Measurements from ENCODE around the gene FLYWCH2. TPM values are rescaled to one million over a fixed set of nuclear protein-coding genes. Genes with fewer than 3 reads are reported as not detected.
"Not testable (repeated sequence)": the region's sequence is repeated elsewhere in the genome, so short reads cannot be mapped to it uniquely, and the experiment has no call there.

Gene FLYWCH2
- total and polyA plus RNA-seq, 2 donors (not counting 3 experiments of a cell fraction or from before 2014, with no cell fraction given), result 18.3 to 34.6 TPM

GRCh38 chr16:2942045-2942444, 59.0 kb downstream of the FLYWCH2 start:
- Histone ChIP-seq H3K9ac (replicated peaks; ENCODE audit: extremely low read depth, insufficient read depth, low read length) (no peak overlapping the region), H3K36me3 (ENCODE audit: control insufficient read depth in 2 of 2, extremely low read depth in 1 of 2, insufficient read depth in 2 of 2, low read length in 2 of 2) (peaks cover 10 to 25% of the 10 kb centered on the region in 2 experiments), H3K9me3 (replicated peaks; ENCODE audit: control insufficient read depth, insufficient read depth, low read length) (no peaks in the 10 kb centered on the region), H3K4me2 (ENCODE audit: insufficient read depth, low read length) (no peak overlapping the region), H3K79me2 (ENCODE audit: control insufficient read depth, insufficient read depth, low read length) (no peaks in the 10 kb centered on the region), H3K9me1 (replicated peaks; ENCODE audit: control insufficient read depth, extremely low read depth, insufficient read depth, low read length) (no peaks in the 10 kb centered on the region), H4K20me1 (replicated peaks; ENCODE audit: control insufficient read depth, extremely low read depth, insufficient read depth, low read length) (no peaks in the 10 kb centered on the region), H2AFZ (ENCODE audit: low read depth, low read length) (no peak overlapping the region), H3K4me1 (ENCODE audit: control insufficient read depth, extremely low read depth, insufficient read depth, low read length) (no peaks in the 10 kb centered on the region), H3K27me3 (ENCODE audit: control insufficient read depth in 2 of 2, insufficient read depth in 2 of 2, low read length in 2 of 2) (no peaks in the 10 kb centered on the region), H3K4me3 (replicated peaks in 1 of 3; ENCODE audit: insufficient read depth in 1 of 3, low read depth in 1 of 3, low read length in 3 of 3) (no peak overlapping the region), H3K27ac (ENCODE audit: insufficient read depth, low read depth, low read length) (no peak overlapping the region)
- BruUV-seq (replicated peaks), result no TSS peak
- DNase-seq (ENCODE audit: low read depth, low spot score), result no peak
- ChIA-PET CTCF (interaction anchor here (2.8 kb wide), 1 partner anchor 15 kb away, joined by 10 read pairs; no protein-coding TSS in a partner anchor), POLR2A (no interaction called here)
- intact Hi-C loops (cut with micrococcal nuclease) (no loop called here), dilution Hi-C loops (cut with MboI; ENCODE audit: extremely low pct_ligation_motif_present, low sequenced_read_pairs) (no loop called here)
- TF ChIP-seq MYC (IDR thresholded peaks at IDR 0.05; ENCODE audit: low read depth, low read length), result no peak
- no peak for TF ChIP-seq GATA2 (IDR thresholded peaks at IDR 0.05; ENCODE audit: insufficient read depth, insufficient read length, low read depth, low read length)
- TF ChIP-seq FOS (IDR thresholded peaks at IDR 0.05; ENCODE audit: borderline replicate concordance, insufficient read depth, low read length), result no peak
- no peak for TF ChIP-seq JUN (IDR thresholded peaks at IDR 0.05; ENCODE audit: borderline replicate concordance, insufficient read depth, insufficient read length, low read depth)
- no peak for TF ChIP-seq EZH2 (IDR thresholded peaks at IDR 0.05; ENCODE audit: borderline replicate concordance, low read depth, low read length, severe bottlenecking)
- no peak for TF ChIP-seq POLR2A (IDR thresholded peaks at IDR 0.05; ENCODE audit: low read depth, low read length)
- no peak for TF ChIP-seq MAX (IDR thresholded peaks at IDR 0.05; ENCODE audit: insufficient read depth, insufficient read length)
- TF ChIP-seq POLR2AphosphoS5 (IDR thresholded peaks at IDR 0.05; ENCODE audit: insufficient read depth, low read depth, low read length), result no peak
- TF ChIP-seq CTCF (IDR thresholded peaks at IDR 0.05; ENCODE audit: extremely low read depth in 1 of 2, insufficient read depth in 1 of 2, low read depth in 1 of 2, low read length in 2 of 2), result no peak
- FAIRE-seq, result no peak

- H4K20me1 ChIP-seq (replicated peaks; ENCODE audit: control insufficient read depth, extremely low read depth, insufficient read depth, low read length); POLR2A ChIA-PET; H3K4me1 ChIP-seq (ENCODE audit: control insufficient read depth, extremely low read depth, insufficient read depth, low read length); BruUV-seq (replicated peaks); H2AFZ ChIP-seq (ENCODE audit: low read depth, low read length); H3K9me1 ChIP-seq (replicated peaks; ENCODE audit: control insufficient read depth, extremely low read depth, insufficient read depth, low read length); DNase-seq (ENCODE audit: low read depth, low spot score); dilution Hi-C loops (cut with MboI; ENCODE audit: extremely low pct_ligation_motif_present, low sequenced_read_pairs); H3K9ac ChIP-seq (replicated peaks; ENCODE audit: extremely low read depth, insufficient read depth, low read length); H3K27ac ChIP-seq (ENCODE audit: insufficient read depth, low read depth, low read length); H3K9me3 ChIP-seq (replicated peaks; ENCODE audit: control insufficient read depth, insufficient read depth, low read length); H3K79me2 ChIP-seq (ENCODE audit: control insufficient read depth, insufficient read depth, low read length); FAIRE-seq; H3K4me3 ChIP-seq (replicated peaks in 1 of 3; ENCODE audit: insufficient read depth in 1 of 3, low read depth in 1 of 3, low read length in 3 of 3); H3K27me3 ChIP-seq (ENCODE audit: control insufficient read depth in 2 of 2, insufficient read depth in 2 of 2, low read length in 2 of 2); intact Hi-C loops (cut with micrococcal nuclease); H3K4me2 ChIP-seq (ENCODE audit: insufficient read depth, low read length): not testable (repeated sequence)
- H3K36me3 ChIP-seq (ENCODE audit: control insufficient read depth in 2 of 2, extremely low read depth in 1 of 2, insufficient read depth in 2 of 2, low read length in 2 of 2), result peaks cover 10 to 15% of the 10 kb centered on the region in 2 experiments
- CTCF ChIA-PET, result interaction anchor here (2.8 kb wide), 1 partner anchor 17 kb away, joined by 10 read pairs; no protein-coding TSS in a partner anchor
These were observed 60.7 kb downstream of the FLYWCH2 start for GRCh38 chr16:2943716-2944115.

Measured in endothelial cell of umbilical vein (primary cell).